Measurements from ENCODE around the gene TRIM33. TPM values are rescaled to one million over a fixed set of nuclear protein-coding genes. Genes with fewer than 3 reads are reported as not detected.

Gene TRIM33
- total RNA-seq, 1 donor, result 37.4 TPM

DNA sequence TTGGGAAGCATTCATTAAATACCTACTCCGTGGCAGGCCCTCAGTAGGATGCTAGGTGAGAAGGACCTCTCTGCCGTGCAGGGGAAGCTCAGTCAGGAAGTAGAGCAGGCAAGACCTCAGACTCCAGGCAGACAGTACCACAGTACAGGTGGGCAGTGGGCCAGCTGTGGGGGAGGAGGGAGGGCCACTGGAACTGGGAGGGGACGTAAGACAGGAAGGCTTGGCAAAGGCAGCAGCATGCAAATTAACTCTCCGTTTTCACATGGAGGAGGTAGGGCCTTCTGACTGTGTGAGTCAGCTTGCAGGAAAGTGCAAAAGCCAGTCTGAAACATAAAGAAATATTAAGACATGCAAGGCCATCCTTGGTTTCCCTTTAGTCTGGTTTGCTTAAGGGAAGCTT is 157.7 kb downstream of the TRIM33 start:
- no peak overlapping the region for H3K4me3 ChIP-seq (ENCODE audit: low read depth, low read length)
- TF ChIP-seq, protein P1, sequence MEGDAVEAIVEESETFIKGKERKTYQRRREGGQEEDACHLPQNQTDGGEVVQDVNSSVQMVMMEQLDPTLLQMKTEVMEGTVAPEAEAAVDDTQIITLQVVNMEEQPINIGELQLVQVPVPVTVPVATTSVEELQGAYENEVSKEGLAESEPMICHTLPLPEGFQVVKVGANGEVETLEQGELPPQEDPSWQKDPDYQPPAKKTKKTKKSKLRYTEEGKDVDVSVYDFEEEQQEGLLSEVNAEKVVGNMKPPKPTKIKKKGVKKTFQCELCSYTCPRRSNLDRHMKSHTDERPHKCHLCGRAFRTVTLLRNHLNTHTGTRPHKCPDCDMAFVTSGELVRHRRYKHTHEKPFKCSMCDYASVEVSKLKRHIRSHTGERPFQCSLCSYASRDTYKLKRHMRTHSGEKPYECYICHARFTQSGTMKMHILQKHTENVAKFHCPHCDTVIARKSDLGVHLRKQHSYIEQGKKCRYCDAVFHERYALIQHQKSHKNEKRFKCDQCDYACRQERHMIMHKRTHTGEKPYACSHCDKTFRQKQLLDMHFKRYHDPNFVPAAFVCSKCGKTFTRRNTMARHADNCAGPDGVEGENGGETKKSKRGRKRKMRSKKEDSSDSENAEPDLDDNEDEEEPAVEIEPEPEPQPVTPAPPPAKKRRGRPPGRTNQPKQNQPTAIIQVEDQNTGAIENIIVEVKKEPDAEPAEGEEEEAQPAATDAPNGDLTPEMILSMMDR (IDR thresholded peaks at IDR 0.05; ENCODE audit: insufficient read depth, low read length), result no peak
- DNase-seq (ENCODE audit: low read depth), result peak; percentile 70

DNA sequence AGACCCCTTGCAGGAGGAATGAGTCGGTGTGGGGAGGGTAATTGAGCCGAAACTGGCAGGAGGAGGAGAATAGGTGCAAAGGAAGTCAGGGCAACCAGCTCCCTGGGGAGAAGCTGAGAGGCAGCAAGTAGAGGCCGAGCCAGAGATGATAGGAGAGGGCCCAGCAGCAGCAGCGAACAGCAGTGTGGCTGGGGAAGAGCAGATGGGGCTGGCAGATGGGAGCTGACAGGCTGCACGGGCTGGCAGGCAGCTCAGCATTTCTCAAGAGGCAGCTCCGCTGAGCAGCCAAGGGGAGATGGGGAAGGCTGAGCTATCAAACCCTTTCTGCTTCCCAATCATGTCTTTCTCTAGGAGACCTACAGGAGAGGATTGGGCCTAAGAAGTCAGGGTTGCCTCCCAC is 158.2 kb downstream of the TRIM33 start:
- TF ChIP-seq, protein P1 (IDR thresholded peaks at IDR 0.05; ENCODE audit: insufficient read depth, low read length), result no peak
- DNase-seq (ENCODE audit: low read depth), result peak; percentile 5
- H3K4me3 ChIP-seq (ENCODE audit: low read depth, low read length), result no peak overlapping the region

GRCh38 chr1:114350731-114351445 is 160.1 kb downstream of the TRIM33 start:
- no peak overlapping the region for H3K4me3 ChIP-seq (ENCODE audit: low read depth, low read length)
- no peak for DNase-seq (ENCODE audit: low read depth)
- TF ChIP-seq, protein P1 (IDR thresholded peaks at IDR 0.05; ENCODE audit: insufficient read depth, low read length), result no peak

DNA sequence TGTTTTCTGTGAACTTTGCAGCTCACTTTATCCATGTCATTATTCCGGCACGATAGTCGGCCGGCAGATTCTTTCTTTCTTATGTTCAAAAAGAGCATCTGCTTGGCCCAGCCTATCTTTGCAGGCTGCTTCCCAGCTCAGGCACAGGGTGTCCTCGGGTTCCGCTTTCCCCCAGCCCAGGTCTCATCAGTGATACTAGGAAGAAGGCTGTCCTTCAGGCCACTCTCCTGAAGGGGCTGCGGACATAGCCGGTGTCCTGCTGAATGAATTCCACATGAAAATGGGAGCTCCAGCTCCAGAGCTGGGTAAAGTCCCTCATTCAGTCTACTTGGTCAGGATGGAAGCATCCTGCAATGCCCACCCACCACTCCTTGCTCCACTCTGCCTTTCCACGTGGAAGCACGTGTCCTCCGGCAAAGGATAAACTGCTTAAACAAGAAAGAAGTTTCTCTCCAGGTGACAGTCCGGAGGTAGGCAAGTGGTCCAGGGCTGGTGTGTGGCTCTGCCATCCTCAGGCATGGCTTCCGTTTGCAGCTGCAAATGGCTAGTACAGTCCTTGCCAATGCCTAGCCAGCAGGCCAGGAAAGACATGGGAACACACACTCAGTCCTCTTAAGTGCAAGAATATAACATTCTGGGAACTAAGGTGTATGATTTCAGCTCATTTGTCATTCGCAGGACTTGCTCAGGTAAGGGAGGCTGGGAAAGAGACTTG is 161.0 kb downstream of the TRIM33 start:
- TF ChIP-seq, protein P1 (IDR thresholded peaks at IDR 0.05; ENCODE audit: insufficient read depth, low read length), result no peak
- H3K4me3 ChIP-seq (ENCODE audit: low read depth, low read length), result no peak overlapping the region
- DNase-seq (ENCODE audit: low read depth), result no peak

DNA sequence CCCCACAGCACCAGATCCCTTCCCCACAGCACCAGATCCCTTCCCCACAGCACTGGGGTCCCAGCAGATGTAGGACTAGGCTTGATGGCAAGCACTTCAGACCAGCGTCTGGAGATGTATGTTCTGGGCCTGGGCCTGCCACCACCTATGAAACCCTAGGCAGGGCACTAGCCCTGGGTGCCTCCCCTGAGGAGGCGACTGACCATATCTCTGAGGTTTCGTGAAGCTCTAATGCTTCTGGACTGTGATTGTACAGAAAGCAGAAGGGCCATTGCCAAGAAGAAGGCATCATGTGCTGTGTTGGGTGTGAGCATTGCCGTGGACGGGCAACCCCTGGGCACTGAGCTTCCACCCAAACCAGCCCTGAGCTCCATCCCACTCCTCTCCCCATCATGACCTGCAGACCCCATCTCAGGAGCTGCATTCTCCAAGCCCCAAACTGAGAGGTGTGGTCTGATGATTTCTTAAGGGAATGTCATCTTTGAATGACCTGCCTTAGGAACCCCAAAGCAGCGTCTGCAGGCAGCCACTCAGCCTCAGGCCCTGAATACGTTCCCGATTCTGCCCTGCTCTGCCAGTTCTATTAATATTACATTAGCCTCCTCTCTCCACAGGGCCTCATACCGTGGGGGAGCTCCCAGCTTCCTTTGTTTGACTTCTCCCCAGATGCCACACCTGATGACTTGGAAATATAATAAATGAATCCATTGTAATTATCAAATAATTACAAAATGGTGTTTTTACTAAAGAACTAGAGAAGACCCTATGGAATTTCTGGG is 163.4 kb downstream of the TRIM33 start:
- TF ChIP-seq, protein P1 (IDR thresholded peaks at IDR 0.05; ENCODE audit: insufficient read depth, low read length), result no peak
- no peak for DNase-seq (ENCODE audit: low read depth)
- no peak overlapping the region for H3K4me3 ChIP-seq (ENCODE audit: low read depth, low read length)

DNA sequence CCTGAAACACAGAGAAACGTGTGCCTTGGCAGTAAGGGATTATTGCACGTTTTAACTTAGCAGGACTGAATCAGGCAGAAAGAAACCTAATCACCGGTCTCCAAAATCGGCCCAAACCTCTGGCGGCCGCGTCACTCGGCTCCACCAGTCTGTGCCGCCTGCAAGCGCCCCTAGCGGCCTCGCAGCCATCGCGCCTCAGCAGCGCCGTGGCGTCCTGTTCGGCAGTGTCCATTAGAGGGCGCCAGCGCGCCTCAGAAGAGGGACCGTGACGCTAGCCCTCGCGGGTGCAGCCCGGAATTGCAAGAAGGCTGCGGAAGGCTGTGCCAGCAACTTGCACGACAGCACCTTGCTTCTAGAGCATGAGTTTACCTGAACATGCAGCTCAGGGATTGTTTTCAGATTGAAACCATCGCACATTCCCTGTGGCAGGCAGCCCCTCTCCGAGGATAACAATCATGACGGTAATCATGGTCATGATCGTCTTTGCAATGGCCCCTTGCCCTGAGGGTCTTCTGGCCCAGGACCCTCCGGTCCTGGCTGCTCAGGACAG is 164.4 kb downstream of the TRIM33 start:
- peak overlapping the region; percentile 60 for H3K4me3 ChIP-seq (ENCODE audit: low read depth, low read length)
- TF ChIP-seq, protein P1 (IDR thresholded peaks at IDR 0.05; ENCODE audit: insufficient read depth, low read length), result peak; percentile 100
- DNase-seq (ENCODE audit: low read depth), result peak; percentile 93

Data from fibroblast of the aortic adventitia (primary cell).